ENCODE measurements around the gene LHPP. TPM values are rescaled to one million over a fixed set of nuclear protein-coding genes. Genes with fewer than 3 reads are reported as not detected.
A peak's percentile ranks its signal among the peaks of the same experiment; 100 is the strongest.

LHPP gene
- total RNA-seq, 1 experiment from 2014 or later: 24.7 TPM

DNA sequence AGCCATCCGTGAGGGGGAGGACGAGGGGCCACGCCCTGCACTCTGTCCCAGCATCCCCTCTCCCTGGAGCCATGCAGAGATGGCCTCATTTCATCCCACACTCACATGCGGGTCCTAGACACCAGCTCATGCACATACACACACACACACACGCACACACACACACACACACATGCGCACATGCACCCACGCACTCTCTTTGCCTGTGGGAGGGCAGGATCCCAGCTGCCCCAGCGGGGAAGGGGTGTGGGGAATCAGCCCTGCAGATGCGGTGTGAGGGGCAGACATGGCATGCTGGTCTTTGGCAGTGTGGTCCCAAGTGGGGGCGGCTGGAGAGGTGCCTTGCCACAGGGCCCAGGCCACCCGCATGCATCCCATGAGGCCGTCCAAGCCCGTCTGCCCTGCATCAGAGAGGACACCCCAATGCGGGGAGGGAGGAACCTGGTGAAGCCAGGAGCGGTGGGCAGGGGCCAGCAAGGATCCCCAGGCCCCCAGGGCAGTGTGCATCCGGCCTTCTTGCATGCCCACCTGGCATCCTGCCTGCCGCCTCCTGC, 68.1 kb downstream of the LHPP start:
- no peak overlapping the region for H3K4me2 ChIP-seq
- TF ChIP-seq EZH2 (IDR thresholded peaks at IDR 0.05; ENCODE audit: low read depth): no peak
- TF ChIP-seq, protein P1, sequence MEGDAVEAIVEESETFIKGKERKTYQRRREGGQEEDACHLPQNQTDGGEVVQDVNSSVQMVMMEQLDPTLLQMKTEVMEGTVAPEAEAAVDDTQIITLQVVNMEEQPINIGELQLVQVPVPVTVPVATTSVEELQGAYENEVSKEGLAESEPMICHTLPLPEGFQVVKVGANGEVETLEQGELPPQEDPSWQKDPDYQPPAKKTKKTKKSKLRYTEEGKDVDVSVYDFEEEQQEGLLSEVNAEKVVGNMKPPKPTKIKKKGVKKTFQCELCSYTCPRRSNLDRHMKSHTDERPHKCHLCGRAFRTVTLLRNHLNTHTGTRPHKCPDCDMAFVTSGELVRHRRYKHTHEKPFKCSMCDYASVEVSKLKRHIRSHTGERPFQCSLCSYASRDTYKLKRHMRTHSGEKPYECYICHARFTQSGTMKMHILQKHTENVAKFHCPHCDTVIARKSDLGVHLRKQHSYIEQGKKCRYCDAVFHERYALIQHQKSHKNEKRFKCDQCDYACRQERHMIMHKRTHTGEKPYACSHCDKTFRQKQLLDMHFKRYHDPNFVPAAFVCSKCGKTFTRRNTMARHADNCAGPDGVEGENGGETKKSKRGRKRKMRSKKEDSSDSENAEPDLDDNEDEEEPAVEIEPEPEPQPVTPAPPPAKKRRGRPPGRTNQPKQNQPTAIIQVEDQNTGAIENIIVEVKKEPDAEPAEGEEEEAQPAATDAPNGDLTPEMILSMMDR (conservative IDR thresholded peaks at IDR 0.05): no peak
- BruUV-seq (replicated peaks): no TSS peak
- intact Hi-C loops (cut with micrococcal nuclease; ENCODE audit: unreplicated experiment): loop anchor here (1.0 to 10.0 kb wide), 5 partner anchors 112 to 945 kb away; partner anchors contain the start of gene OAT
- H3K79me2 ChIP-seq (ENCODE audit: low read depth): no peaks in the 10 kb centered on the region
- H3K4me1 ChIP-seq (replicated peaks; ENCODE audit: insufficient read depth): no peaks in the 10 kb centered on the region
- no peaks in the 10 kb centered on the region for H3K27me3 ChIP-seq (ENCODE audit: insufficient read depth, low read depth)
- no peaks in the 10 kb centered on the region for H3F3A ChIP-seq (ENCODE audit: insufficient read depth, low read depth)
- H3K4me3 ChIP-seq: no peak overlapping the region
- no peaks in the 10 kb centered on the region for H3K36me3 ChIP-seq (ENCODE audit: low read depth)
- H3K9me3 ChIP-seq (ENCODE audit: insufficient read depth, low read depth): no peaks in the 10 kb centered on the region
- no peak for DNase-seq
- no peak overlapping the region for H3K27ac ChIP-seq
- ChIA-PET CTCF (interaction anchor here (0.7 to 1.5 kb wide), 2 partner anchors 254 to 297 kb away, joined by 3 to 6 read pairs; no protein-coding TSS in a partner anchor), POLR2A (ENCODE audit: unreplicated experiment) (no interaction called here)
- no peaks in the 10 kb centered on the region for H4K20me1 ChIP-seq (ENCODE audit: insufficient read depth)
- no peak overlapping the region for H2AFZ ChIP-seq
- H3K9me2 ChIP-seq (ENCODE audit: insufficient read depth): no peaks in the 10 kb centered on the region

DNA sequence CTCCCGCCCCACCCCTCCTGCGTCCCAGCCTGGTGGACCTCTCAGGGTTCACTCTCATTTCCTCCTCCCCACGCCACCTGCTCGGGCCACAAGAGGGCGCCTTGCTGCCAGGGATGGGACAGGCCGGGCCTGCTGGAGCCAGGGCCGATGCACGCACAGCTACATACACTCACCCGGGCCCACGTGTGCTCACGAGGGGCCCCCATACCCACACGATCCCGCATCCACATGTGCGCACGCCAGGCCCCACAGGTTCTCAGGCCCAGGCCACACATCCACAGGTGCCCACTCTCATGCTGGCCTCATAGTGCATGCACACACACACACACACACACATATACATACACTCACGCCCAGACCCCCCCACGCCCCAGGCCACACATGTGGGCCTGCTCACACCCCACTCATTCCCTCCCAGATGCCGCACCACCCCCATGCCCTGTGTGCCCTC, 68.6 kb downstream of the LHPP start:
- Histone ChIP-seq H3K27ac (no peak overlapping the region), H3K4me1 (replicated peaks; ENCODE audit: insufficient read depth) (no peaks in the 10 kb centered on the region), H3K79me2 (ENCODE audit: low read depth) (no peaks in the 10 kb centered on the region), H3K9me2 (ENCODE audit: insufficient read depth) (no peaks in the 10 kb centered on the region), H3K27me3 (ENCODE audit: insufficient read depth, low read depth) (no peaks in the 10 kb centered on the region), H3K4me2 (no peak overlapping the region), H2AFZ (no peak overlapping the region), H3K36me3 (ENCODE audit: low read depth) (no peaks in the 10 kb centered on the region), H3K9me3 (ENCODE audit: insufficient read depth, low read depth) (no peaks in the 10 kb centered on the region), H3F3A (ENCODE audit: insufficient read depth, low read depth) (no peaks in the 10 kb centered on the region), H3K4me3 (no peak overlapping the region), H4K20me1 (ENCODE audit: insufficient read depth) (no peaks in the 10 kb centered on the region)
- intact Hi-C loops (cut with micrococcal nuclease; ENCODE audit: unreplicated experiment): loop anchor here (1.0 to 10.0 kb wide), 5 partner anchors 113 to 945 kb away; partner anchors contain the start of gene OAT
- DNase-seq: peak; percentile 45 to 79
- CTCF ChIA-PET: interaction anchor here (0.7 to 1.5 kb wide), 2 partner anchors 254 to 297 kb away, joined by 3 to 6 read pairs; no protein-coding TSS in a partner anchor
- TF ChIP-seq, protein P1 (conservative IDR thresholded peaks at IDR 0.05): peak; percentile 77
- no peak for TF ChIP-seq EZH2 (IDR thresholded peaks at IDR 0.05; ENCODE audit: low read depth)
- POLR2A ChIA-PET (ENCODE audit: unreplicated experiment): no interaction called here
- BruUV-seq (replicated peaks): no TSS peak

DNA sequence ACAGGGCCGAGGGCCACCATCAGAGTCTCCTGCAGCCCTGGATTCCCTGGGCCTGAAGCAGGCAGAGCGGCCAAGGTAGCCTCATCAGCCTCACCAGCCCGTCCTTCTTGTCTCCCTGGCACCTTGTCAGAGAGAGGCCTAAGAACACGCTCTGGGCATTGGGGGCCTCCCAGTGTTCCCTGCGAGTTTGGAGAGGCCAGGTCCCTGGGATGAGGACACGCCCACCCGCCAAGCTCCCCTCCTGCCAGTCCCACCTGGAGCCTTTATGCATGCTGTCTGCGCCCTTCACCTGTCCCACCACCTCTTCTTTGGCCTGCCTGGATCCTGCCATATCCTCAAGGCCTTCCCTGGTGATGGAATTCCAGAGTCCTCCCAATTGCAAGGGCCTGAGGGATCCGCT, 69.2 kb downstream of the LHPP start:
- no peak overlapping the region for H2AFZ ChIP-seq
- ChIA-PET POLR2A (ENCODE audit: unreplicated experiment) (no interaction called here), CTCF (interaction anchor here (1.5 kb wide), 1 partner anchor 296 kb away, joined by 3 read pairs; no protein-coding TSS in a partner anchor)
- no peak for TF ChIP-seq EZH2 (IDR thresholded peaks at IDR 0.05; ENCODE audit: low read depth)
- TF ChIP-seq, protein P1 (conservative IDR thresholded peaks at IDR 0.05): no peak
- H3K27me3 ChIP-seq (ENCODE audit: insufficient read depth, low read depth): no peaks in the 10 kb centered on the region
- H3K4me2 ChIP-seq: no peak overlapping the region
- intact Hi-C loops (cut with micrococcal nuclease; ENCODE audit: unreplicated experiment): loop anchor here (1.0 to 10.0 kb wide), 5 partner anchors 114 to 946 kb away; partner anchors contain the start of gene OAT
- H3K79me2 ChIP-seq (ENCODE audit: low read depth): no peaks in the 10 kb centered on the region
- no peaks in the 10 kb centered on the region for H3K36me3 ChIP-seq (ENCODE audit: low read depth)
- no peaks in the 10 kb centered on the region for H3K9me2 ChIP-seq (ENCODE audit: insufficient read depth)
- H4K20me1 ChIP-seq (ENCODE audit: insufficient read depth): no peaks in the 10 kb centered on the region
- no peaks in the 10 kb centered on the region for H3F3A ChIP-seq (ENCODE audit: insufficient read depth, low read depth)
- H3K4me1 ChIP-seq (replicated peaks; ENCODE audit: insufficient read depth): no peaks in the 10 kb centered on the region
- H3K9me3 ChIP-seq (ENCODE audit: insufficient read depth, low read depth): no peaks in the 10 kb centered on the region
- no TSS peak for BruUV-seq (replicated peaks)
- DNase-seq: no peak
- no peak overlapping the region for H3K4me3 ChIP-seq
- H3K27ac ChIP-seq: no peak overlapping the region
